Stimulated activated memory B cell treated with anti-CD40 and anti-IgM and Interleukin-4, amounts not matched to agents 10 μg/mL and 1 μg/mL and 100 μg/mL, for 72 hours (primary cell): ENCODE measurements around the gene STK32A.
A peak's percentile ranks its signal among the peaks of the same experiment; 100 is the strongest.

ENCODE experiments used
- ATAC-seq: fragments of 150-1000 bp; cut with Tn5 transposase; 2 replicates; pipeline ENCODE4 v1.10.0; 2021
- H3K27ac Mint-ChIP-seq: one replicate; pipeline ENCODE4 v1.8.0; 2022; ENCODE audit warnings: mild to moderate bottlenecking, mixed read lengths
- H3K27me3 Mint-ChIP-seq: one replicate; pipeline ENCODE4 v1.8.0; 2022; ENCODE audit warnings: mixed read lengths
- H3K36me3 Mint-ChIP-seq: one replicate; pipeline ENCODE4 v1.8.0; 2022; ENCODE audit warnings: mixed read lengths
- H3K4me1 Mint-ChIP-seq: one replicate; pipeline ENCODE4 v1.8.0; 2022; ENCODE audit warnings: mixed read lengths
- H3K4me3 Mint-ChIP-seq: one replicate; pipeline ENCODE4 v1.8.0; 2022; ENCODE audit warnings: mild to moderate bottlenecking, moderate library complexity, mixed read lengths
- H3K9me3 Mint-ChIP-seq: one replicate; pipeline ENCODE4 v1.8.0; 2022; ENCODE audit warnings: mixed read lengths

STK32A gene

GRCh38 chr5:147234825-147235635 lies at the start of gene STK32A:
Gene STK32A (plus strand): TSS chr5:147235026. CDS start chr5:147239635, 4,609 bp downstream.
- peak; percentile 41 for ATAC-seq
- Mint-ChIP-seq H3K4me3 (no peak within 1 kb of the TSS), H3K36me3 (no peaks in the 10 kb centered on the region), H3K27ac (no peak within 1 kb of the TSS), H3K4me1 (no peaks in the 10 kb centered on the region), H3K9me3 (peaks cover 4% of the 10 kb centered on the region), H3K27me3 (peaks cover 31% of the 10 kb centered on the region)

- no peaks in the 10 kb centered on the region for H3K9me3 Mint-ChIP-seq
- H3K4me1 Mint-ChIP-seq = no peaks in the 10 kb centered on the region
- ATAC-seq = no peak
- H3K4me3 Mint-ChIP-seq = no peak overlapping the region
- H3K36me3 Mint-ChIP-seq = no peaks in the 10 kb centered on the region
- no peaks in the 10 kb centered on the region for H3K27me3 Mint-ChIP-seq
- no peak overlapping the region for H3K27ac Mint-ChIP-seq
Measured at GRCh38 chr5:147187099-147187540, 47.7 kb upstream of the STK32A start.

GRCh38 chr5:147188200-147189108 lies 46.4 kb upstream of the STK32A start:
- Mint-ChIP-seq H3K27ac (no peak overlapping the region), H3K9me3 (no peaks in the 10 kb centered on the region), H3K36me3 (no peaks in the 10 kb centered on the region), H3K27me3 (no peaks in the 10 kb centered on the region), H3K4me3 (no peak overlapping the region), H3K4me1 (no peaks in the 10 kb centered on the region)
- ATAC-seq = no peak

- Mint-ChIP-seq H3K36me3 (no peaks in the 10 kb centered on the region), H3K27ac (no peak overlapping the region), H3K27me3 (no peaks in the 10 kb centered on the region), H3K4me3 (no peak overlapping the region), H3K4me1 (no peaks in the 10 kb centered on the region), H3K9me3 (no peaks in the 10 kb centered on the region)
- ATAC-seq = no peak
Measured at GRCh38 chr5:147189109-147189424, 45.8 kb upstream of the STK32A start.

GRCh38 chr5:147190331-147190730 lies 44.5 kb upstream of the STK32A start:
- Mint-ChIP-seq H3K9me3 (no peaks in the 10 kb centered on the region), H3K4me1 (no peaks in the 10 kb centered on the region), H3K4me3 (no peak overlapping the region), H3K27ac (no peak overlapping the region), H3K27me3 (no peaks in the 10 kb centered on the region), H3K36me3 (no peaks in the 10 kb centered on the region)
- no peak for ATAC-seq

GRCh38 chr5:147193123-147193522 lies 41.7 kb upstream of the STK32A start:
- H3K36me3 Mint-ChIP-seq = no peaks in the 10 kb centered on the region
- no peak overlapping the region for H3K27ac Mint-ChIP-seq
- ATAC-seq = no peak
- no peaks in the 10 kb centered on the region for H3K4me1 Mint-ChIP-seq
- H3K27me3 Mint-ChIP-seq = no peaks in the 10 kb centered on the region
- H3K9me3 Mint-ChIP-seq = no peaks in the 10 kb centered on the region
- H3K4me3 Mint-ChIP-seq = no peak overlapping the region

- Mint-ChIP-seq H3K27me3 (no peaks in the 10 kb centered on the region), H3K4me1 (no peaks in the 10 kb centered on the region), H3K4me3 (no peak overlapping the region), H3K27ac (no peak overlapping the region), H3K36me3 (no peaks in the 10 kb centered on the region), H3K9me3 (peaks cover 6% of the 10 kb centered on the region)
- no peak for ATAC-seq
Measured at GRCh38 chr5:147200004-147200403, 34.8 kb upstream of the STK32A start.

GRCh38 chr5:147203213-147203612 lies 31.6 kb upstream of the STK32A start:
- no peaks in the 10 kb centered on the region for H3K36me3 Mint-ChIP-seq
- no peaks in the 10 kb centered on the region for H3K4me1 Mint-ChIP-seq
- H3K27me3 Mint-ChIP-seq = no peaks in the 10 kb centered on the region
- H3K9me3 Mint-ChIP-seq = peaks cover 6% of the 10 kb centered on the region
- H3K4me3 Mint-ChIP-seq = no peak overlapping the region
- H3K27ac Mint-ChIP-seq = no peak overlapping the region
- no peak for ATAC-seq

GRCh38 chr5:147204576-147204975 lies 30.2 kb upstream of the STK32A start:
- H3K36me3 Mint-ChIP-seq = no peaks in the 10 kb centered on the region
- no peaks in the 10 kb centered on the region for H3K4me1 Mint-ChIP-seq
- no peaks in the 10 kb centered on the region for H3K27me3 Mint-ChIP-seq
- H3K9me3 Mint-ChIP-seq = peaks cover 6% of the 10 kb centered on the region
- ATAC-seq = no peak
- no peak overlapping the region for H3K27ac Mint-ChIP-seq
- H3K4me3 Mint-ChIP-seq = no peak overlapping the region

GRCh38 chr5:147208134-147208533 lies 26.7 kb upstream of the STK32A start:
- ATAC-seq = no peak
- Mint-ChIP-seq H3K4me1 (no peaks in the 10 kb centered on the region), H3K27me3 (no peaks in the 10 kb centered on the region), H3K9me3 (peaks cover 6% of the 10 kb centered on the region), H3K27ac (no peak overlapping the region), H3K36me3 (no peaks in the 10 kb centered on the region), H3K4me3 (no peak overlapping the region)

- Mint-ChIP-seq H3K27ac (no peak overlapping the region), H3K27me3 (no peaks in the 10 kb centered on the region), H3K36me3 (no peaks in the 10 kb centered on the region), H3K4me3 (no peak overlapping the region), H3K4me1 (no peaks in the 10 kb centered on the region), H3K9me3 (peaks cover 5% of the 10 kb centered on the region)
- no peak for ATAC-seq
Measured at GRCh38 chr5:147216552-147217154, 18.2 kb upstream of the STK32A start.

- Mint-ChIP-seq H3K9me3 (peaks cover 4% of the 10 kb centered on the region), H3K27ac (no peak overlapping the region), H3K4me1 (no peaks in the 10 kb centered on the region), H3K36me3 (no peaks in the 10 kb centered on the region), H3K27me3 (no peaks in the 10 kb centered on the region), H3K4me3 (no peak overlapping the region)
- no peak for ATAC-seq
Measured at GRCh38 chr5:147223343-147223742, 11.5 kb upstream of the STK32A start.

- no peak overlapping the region for H3K4me3 Mint-ChIP-seq
- no peaks in the 10 kb centered on the region for H3K36me3 Mint-ChIP-seq
- H3K9me3 Mint-ChIP-seq = peaks cover 2% of the 10 kb centered on the region
- ATAC-seq = peak; percentile 53
- H3K4me1 Mint-ChIP-seq = no peaks in the 10 kb centered on the region
- no peaks in the 10 kb centered on the region for H3K27me3 Mint-ChIP-seq
- no peak overlapping the region for H3K27ac Mint-ChIP-seq
Measured at GRCh38 chr5:147223948-147224791, 10.7 kb upstream of the STK32A start.

- no peak overlapping the region for H3K4me3 Mint-ChIP-seq
- ATAC-seq = no peak
- H3K27me3 Mint-ChIP-seq = no peaks in the 10 kb centered on the region
- H3K36me3 Mint-ChIP-seq = no peaks in the 10 kb centered on the region
- H3K4me1 Mint-ChIP-seq = no peaks in the 10 kb centered on the region
- H3K9me3 Mint-ChIP-seq = peaks cover 2% of the 10 kb centered on the region
- H3K27ac Mint-ChIP-seq = no peak overlapping the region
Measured at GRCh38 chr5:147225938-147226337, 8.9 kb upstream of the STK32A start.

- Mint-ChIP-seq H3K4me3 (no peak overlapping the region), H3K9me3 (peaks cover 2% of the 10 kb centered on the region), H3K27me3 (no peaks in the 10 kb centered on the region), H3K36me3 (no peaks in the 10 kb centered on the region), H3K4me1 (no peaks in the 10 kb centered on the region), H3K27ac (no peak overlapping the region)
- ATAC-seq = no peak
Measured at GRCh38 chr5:147226512-147226911, 8.3 kb upstream of the STK32A start.
